Measurements from ENCODE around the gene TRIM38. TPM values are rescaled to one million over a fixed set of nuclear protein-coding genes. Genes with fewer than 3 reads are reported as not detected.

TRIM38 gene
- total and polyA plus RNA-seq, 2 of the 13 experiments (the other 11 are each of a cell fraction or from before 2014, with no cell fraction given): 2.5 to 3.1 TPM

DNA sequence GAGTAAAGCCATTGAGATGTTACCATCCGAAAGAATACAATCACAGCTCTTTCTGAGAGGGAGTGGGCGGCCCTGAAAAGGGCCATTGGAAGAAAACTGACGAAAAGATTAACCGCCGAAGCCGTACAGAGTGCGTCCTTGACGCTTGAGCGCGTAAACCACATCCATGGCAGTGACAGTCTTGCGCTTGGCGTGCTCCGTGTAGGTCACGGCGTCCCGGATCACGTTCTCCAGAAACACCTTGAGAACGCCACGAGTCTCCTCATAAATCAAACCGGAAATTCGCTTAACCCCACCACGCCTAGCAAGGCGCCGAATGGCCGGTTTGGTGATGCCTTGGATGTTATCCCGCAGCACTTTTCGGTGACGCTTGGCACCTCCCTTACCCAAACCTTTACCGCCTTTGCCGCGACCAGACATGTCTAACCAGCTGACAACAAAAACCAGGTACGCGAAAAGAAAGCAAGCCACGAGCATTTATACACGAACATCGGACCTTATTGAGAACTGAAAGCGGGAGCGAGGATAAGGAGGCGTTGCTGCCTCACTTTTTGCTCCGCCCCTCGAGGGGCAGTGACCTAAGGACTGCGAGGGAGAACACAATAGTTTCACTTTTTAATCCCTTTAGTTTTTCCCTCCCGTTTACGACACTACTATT, 64.4 kb downstream of the TRIM38 start (continued):
- TF ChIP-seq, protein P1, sequence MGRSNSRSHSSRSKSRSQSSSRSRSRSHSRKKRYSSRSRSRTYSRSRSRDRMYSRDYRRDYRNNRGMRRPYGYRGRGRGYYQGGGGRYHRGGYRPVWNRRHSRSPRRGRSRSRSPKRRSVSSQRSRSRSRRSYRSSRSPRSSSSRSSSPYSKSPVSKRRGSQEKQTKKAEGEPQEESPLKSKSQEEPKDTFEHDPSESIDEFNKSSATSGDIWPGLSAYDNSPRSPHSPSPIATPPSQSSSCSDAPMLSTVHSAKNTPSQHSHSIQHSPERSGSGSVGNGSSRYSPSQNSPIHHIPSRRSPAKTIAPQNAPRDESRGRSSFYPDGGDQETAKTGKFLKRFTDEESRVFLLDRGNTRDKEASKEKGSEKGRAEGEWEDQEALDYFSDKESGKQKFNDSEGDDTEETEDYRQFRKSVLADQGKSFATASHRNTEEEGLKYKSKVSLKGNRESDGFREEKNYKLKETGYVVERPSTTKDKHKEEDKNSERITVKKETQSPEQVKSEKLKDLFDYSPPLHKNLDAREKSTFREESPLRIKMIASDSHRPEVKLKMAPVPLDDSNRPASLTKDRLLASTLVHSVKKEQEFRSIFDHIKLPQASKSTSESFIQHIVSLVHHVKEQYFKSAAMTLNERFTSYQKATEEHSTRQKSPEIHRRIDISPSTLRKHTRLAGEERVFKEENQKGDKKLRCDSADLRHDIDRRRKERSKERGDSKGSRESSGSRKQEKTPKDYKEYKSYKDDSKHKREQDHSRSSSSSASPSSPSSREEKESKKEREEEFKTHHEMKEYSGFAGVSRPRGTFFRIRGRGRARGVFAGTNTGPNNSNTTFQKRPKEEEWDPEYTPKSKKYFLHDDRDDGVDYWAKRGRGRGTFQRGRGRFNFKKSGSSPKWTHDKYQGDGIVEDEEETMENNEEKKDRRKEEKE (IDR thresholded peaks at IDR 0.05): no peak
- TF ChIP-seq HOXA9 (CRISPR knock-in tag; IDR thresholded peaks at IDR 0.05; ENCODE audit: borderline replicate concordance) (peak; percentile 93; the same call in 1 of the 2 replicates), MLLT10 (CRISPR knock-in tag; IDR thresholded peaks at IDR 0.05) (no peak), ZNF235 (CRISPR knock-in tag; IDR thresholded peaks at IDR 0.05; ENCODE audit: borderline replicate concordance) (no peak), NR2F1 (CRISPR knock-in tag; IDR thresholded peaks at IDR 0.05) (0 out of 4 replicates have a peak, but pooled peaks of 1 of the 2 experiments have one; percentile 29), PHF20 (CRISPR knock-in tag; IDR thresholded peaks at IDR 0.05) (peak; percentile 62), RXRB (CRISPR knock-in tag; IDR thresholded peaks at IDR 0.05; ENCODE audit: borderline replicate concordance) (peak; percentile 89), SMARCC2 (IDR thresholded peaks at IDR 0.05) (no peak)
- TF ChIP-seq, protein P2, sequence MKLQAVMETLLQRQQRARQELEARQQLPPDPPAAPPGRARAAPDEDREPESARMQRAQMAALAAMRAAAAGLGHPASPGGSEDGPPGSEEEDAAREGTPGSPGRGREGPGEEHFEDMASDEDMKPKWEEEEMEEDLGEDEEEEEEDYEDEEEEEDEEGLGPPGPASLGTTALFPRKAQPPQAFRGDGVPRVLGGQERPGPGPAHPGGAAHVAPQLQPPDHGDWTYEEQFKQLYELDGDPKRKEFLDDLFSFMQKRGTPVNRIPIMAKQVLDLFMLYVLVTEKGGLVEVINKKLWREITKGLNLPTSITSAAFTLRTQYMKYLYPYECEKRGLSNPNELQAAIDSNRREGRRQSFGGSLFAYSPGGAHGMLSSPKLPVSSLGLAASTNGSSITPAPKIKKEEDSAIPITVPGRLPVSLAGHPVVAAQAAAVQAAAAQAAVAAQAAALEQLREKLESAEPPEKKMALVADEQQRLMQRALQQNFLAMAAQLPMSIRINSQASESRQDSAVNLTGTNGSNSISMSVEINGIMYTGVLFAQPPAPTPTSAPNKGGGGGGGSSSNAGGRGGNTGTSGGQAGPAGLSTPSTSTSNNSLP (IDR thresholded peaks at IDR 0.05; ENCODE audit: low read depth, low read length): no peak
- TF ChIP-seq, protein P3, sequence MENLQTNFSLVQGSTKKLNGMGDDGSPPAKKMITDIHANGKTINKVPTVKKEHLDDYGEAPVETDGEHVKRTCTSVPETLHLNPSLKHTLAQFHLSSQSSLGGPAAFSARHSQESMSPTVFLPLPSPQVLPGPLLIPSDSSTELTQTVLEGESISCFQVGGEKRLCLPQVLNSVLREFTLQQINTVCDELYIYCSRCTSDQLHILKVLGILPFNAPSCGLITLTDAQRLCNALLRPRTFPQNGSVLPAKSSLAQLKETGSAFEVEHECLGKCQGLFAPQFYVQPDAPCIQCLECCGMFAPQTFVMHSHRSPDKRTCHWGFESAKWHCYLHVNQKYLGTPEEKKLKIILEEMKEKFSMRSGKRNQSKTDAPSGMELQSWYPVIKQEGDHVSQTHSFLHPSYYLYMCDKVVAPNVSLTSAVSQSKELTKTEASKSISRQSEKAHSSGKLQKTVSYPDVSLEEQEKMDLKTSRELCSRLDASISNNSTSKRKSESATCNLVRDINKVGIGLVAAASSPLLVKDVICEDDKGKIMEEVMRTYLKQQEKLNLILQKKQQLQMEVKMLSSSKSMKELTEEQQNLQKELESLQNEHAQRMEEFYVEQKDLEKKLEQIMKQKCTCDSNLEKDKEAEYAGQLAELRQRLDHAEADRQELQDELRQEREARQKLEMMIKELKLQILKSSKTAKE (CRISPR knock-in tag; IDR thresholded peaks at IDR 0.05; ENCODE audit: borderline replicate concordance): no peak
- TF ChIP-seq, protein P4, sequence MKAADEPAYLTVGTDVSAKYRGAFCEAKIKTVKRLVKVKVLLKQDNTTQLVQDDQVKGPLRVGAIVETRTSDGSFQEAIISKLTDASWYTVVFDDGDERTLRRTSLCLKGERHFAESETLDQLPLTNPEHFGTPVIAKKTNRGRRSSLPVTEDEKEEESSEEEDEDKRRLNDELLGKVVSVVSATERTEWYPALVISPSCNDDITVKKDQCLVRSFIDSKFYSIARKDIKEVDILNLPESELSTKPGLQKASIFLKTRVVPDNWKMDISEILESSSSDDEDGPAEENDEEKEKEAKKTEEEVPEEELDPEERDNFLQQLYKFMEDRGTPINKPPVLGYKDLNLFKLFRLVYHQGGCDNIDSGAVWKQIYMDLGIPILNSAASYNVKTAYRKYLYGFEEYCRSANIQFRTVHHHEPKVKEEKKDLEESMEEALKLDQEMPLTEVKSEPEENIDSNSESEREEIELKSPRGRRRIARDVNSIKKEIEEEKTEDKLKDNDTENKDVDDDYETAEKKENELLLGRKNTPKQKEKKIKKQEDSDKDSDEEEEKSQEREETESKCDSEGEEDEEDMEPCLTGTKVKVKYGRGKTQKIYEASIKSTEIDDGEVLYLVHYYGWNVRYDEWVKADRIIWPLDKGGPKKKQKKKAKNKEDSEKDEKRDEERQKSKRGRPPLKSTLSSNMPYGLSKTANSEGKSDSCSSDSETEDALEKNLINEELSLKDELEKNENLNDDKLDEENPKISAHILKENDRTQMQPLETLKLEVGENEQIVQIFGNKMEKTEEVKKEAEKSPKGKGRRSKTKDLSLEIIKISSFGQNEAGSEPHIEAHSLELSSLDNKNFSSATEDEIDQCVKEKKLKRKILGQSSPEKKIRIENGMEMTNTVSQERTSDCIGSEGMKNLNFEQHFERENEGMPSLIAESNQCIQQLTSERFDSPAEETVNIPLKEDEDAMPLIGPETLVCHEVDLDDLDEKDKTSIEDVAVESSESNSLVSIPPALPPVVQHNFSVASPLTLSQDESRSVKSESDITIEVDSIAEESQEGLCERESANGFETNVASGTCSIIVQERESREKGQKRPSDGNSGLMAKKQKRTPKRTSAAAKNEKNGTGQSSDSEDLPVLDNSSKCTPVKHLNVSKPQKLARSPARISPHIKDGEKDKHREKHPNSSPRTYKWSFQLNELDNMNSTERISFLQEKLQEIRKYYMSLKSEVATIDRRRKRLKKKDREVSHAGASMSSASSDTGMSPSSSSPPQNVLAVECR (CRISPR knock-in tag; IDR thresholded peaks at IDR 0.05; ENCODE audit: borderline replicate concordance): peak; percentile 98
- TF ChIP-seq, protein P5, sequence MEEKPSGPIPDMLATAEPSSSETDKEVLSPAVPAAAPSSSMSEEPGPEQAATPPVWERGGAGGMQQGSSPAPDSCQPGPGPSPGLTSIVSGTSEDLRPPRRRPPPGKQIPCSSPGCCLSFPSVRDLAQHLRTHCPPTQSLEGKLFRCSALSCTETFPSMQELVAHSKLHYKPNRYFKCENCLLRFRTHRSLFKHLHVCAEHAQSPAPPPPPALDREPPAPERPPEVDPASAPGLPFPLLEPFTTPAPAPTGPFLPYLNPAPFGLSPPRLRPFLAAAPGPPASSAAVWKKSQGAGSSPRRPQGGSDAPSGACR (CRISPR knock-in tag; IDR thresholded peaks at IDR 0.05): peak; percentile 96
